GM19193 (cell line): ENCODE results near the gene MYO3B.

Source experiments
- POLR2A ChIP-seq: IDR thresholded peaks from 4 replicates; pipeline ENCODE4 v1.6.1; 2011; ENCODE audit not compliant: insufficient read depth, insufficient read length; ENCODE audit errors: extremely low read depth

MYO3B gene

DNA sequence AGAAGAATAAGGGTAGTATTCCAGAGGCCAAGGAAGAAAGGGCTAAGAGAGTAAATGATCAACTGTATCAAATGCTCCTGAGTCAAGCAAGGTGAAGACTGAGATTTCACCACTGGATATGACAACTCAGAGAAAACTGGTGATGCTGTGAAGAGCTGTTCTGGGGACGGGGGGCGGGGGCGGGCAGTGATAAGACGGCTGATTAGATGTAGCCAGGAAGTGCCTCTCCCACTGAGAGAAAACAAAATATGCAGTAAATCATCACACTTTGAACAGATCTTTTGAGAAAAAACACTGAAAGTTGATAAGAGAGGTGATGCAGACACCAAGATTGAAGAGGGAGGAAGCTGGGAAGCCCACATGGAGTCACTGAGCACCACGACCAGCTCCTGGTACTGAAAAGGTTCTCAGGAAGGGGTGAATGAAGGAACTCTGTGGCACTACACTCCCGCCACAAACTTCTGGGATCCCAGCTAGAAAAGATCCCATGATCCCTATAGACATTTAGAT, 75.8 kb downstream of the MYO3B start:
- TF ChIP-seq POLR2A, result no peak

DNA sequence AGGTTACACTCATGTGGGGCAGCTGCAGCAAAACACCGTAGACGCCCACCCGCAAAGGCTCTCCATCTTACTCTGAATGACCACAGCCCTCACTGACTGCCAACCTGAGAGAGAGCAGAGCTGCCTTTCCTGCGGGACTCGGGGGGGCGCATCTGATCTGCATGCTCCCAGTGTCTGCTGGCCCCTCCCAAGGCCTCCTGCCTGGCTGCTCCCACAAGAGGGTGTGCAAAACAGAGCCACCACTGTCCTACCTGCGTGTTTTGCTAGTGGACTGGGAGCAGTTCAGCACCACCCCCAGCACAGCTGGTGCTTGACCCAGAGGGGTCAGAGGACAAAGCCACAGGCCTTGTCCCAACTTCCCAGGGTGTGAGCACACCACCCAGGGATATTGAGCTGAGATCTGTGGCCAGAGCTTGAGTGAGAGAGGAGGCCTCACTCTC, 76.4 kb downstream of the MYO3B start:
- no peak for TF ChIP-seq POLR2A

DNA sequence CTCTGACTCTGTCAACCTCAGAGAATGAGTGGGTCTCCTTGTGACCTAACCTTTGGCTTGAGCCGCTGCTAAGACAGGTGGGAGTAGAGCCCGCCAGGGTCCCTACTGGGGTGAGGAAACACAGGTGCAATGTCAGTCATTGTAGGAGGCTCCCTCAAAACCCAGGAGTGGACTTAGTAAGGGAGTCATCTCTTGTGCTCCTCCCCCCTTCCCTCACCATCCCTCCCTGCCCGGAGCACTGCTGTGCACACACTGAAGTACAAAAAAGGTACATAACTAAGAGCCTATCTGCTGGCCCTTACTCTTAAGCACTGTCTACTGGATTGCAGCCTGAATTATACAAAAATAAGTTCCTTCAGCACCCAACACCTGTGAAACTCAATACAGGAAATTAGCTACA, 77.2 kb downstream of the MYO3B start:
- TF ChIP-seq POLR2A, result no peak

DNA sequence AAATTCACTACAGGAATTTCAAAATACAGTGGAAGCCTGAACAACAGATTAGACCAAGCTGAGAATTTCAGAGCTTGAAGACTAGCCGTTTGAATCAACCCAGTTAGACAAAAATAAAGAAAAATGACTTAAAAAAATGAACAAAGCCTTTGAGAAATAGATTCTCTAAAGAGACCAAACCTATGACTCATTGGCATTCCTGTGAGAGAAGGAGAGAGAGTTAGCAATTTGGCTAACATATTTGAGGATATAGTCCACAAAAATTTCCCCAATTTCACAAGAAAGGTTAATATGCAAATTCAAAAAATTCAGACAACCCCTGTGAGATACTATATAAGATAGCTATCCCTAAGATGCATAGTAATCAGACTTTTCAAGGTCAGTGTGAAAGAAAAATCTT, 78.0 kb downstream of the MYO3B start:
- TF ChIP-seq POLR2A, result no peak

DNA sequence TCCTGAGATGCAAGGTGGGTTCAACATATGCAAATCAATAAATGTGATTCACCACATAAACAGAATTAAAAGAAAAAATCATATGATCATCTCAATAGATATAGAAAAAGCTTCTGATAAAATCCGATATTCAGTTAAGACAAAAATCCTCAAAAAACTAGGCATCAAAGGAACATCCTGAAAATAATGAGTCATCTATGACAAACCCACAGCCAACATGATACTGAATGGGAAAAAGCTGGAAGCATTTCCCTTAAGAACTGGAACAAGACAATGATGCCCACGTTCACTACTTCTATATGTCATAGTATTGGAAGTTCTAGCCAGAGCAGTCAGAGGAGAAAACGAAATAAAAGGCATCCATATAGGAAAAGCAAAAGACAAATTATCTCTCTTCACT, 80.4 kb downstream of the MYO3B start:
- no peak for TF ChIP-seq POLR2A

DNA sequence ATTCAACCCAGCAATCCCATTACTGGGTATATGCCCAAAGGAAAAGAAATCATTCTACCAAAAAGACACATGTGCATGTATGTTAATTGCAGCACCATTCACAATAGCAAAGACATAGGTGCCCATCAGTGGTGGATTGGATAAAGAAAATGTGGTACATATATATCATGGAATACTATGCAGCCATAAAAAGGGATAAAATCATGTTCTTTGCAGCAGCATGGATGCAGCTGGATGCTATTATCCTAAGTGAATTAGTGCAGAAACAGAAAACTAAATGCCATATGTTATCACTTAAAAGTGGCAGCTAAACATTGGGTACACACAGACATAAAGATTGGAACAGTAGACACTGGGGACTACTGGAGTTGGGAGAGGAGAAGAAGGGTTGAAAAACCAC, 82.2 kb downstream of the MYO3B start:
- TF ChIP-seq POLR2A, result no peak

DNA sequence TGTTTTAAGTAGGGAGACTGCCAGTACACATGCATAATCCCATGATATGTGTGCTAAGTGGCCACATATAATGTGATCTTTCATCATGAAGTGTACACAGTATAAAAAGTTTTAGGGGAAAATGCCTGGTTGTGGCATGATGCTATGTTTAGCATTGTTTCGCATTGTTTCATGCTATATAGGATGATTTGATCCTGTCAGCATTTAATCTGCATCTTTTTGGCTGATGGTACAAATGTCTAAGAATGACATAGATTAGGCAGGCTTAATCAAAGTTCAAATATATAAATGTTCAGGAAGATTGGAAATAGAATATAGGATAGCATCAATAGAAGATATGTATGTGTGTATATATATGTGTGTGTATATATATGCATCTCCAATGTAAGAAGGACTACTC, 83.6 kb downstream of the MYO3B start:
- no peak for TF ChIP-seq POLR2A

DNA sequence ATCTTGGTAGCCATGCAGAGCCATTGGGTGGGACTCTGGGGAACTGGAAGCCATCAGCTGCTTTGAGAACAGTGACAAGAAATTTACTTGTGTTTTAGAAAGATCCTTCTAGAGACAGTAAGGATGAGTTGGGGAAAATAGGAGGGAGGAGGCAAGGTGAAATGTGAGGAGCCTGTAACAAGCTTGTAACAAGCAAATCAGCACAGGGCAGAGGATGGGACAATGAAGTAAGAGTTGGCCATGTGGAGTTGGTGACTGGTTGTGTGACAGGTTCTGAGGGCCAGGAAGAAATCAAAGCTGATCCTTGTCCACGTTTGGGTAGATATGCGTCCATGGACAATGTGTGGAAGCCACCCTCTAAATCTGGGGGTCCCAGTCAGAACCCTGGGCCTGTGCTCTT, 84.4 kb downstream of the MYO3B start:
- no peak for TF ChIP-seq POLR2A

DNA sequence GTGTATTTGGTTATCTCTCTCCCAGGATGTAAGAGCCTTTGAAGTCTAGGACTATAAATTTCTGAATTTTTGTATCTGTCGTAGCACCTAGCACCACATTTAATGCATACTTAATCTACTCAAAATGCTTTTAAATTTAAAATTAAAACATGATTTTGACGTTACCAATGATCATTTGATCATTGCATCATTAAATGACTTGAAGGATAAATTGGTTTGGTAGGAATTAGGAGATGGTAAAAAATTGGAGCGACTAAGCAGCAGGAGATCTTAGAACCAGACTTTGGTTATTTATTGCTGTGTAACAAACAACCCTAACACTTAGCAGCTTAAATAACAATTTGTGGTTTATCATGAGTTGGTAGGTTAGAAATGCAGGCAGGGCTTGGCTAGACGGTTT, 84.9 kb downstream of the MYO3B start:
- TF ChIP-seq POLR2A, result no peak

DNA sequence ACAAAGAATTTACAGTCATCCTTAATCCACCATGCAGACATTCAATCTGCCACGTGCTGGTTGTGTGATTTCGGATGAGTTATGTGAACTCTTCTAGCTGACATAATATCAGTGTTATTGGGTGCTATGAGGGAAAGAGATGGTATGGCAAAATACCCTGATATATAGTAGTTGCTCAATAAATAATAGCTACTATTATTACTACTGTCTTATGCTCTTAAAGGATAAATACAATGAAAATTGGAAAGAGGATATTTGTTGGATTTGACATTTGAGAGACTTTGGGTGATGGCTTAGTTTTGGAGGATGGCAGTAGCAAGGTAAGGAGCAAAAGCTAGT, 86.5 kb downstream of the MYO3B start:
- no peak for TF ChIP-seq POLR2A

DNA sequence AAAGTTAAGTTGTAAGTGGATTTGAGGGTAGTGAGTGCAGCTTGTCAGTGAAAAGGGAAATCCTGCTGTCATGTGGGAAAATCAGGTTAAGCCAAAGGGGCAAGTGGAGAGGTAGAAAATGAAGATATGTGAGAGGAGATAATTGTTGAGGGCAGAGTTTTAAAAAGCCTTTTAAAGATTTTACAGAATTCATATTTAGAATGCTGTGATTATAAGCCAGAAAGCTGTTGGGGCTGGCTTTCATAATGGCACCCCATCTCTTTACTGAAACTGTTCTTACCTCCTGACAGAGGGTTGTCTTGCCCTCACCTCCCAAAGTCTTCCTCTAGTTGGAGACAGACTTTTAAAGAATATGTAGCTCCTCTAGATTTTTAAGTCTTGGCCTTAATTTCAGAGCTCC, 86.9 kb downstream of the MYO3B start:
- no peak for TF ChIP-seq POLR2A

DNA sequence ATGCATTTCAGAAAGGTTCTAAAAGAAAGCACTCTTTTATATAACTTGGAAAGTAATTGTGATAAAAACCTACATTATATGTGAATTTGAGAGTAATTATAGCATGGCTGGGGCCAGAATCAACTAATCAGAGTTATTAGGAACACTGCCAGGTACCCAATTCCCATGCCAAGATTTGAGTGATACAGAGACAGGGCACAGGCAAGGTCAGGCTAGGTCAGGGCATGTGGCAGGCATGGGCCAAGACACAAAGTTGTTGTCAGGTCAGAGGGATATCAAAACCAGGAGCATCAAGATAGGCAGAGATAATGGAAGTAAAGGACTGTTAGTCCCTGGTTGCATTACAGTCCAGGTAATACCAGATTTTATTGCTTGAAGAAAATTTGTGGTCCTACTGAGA, 87.4 kb downstream of the MYO3B start:
- no peak for TF ChIP-seq POLR2A

DNA sequence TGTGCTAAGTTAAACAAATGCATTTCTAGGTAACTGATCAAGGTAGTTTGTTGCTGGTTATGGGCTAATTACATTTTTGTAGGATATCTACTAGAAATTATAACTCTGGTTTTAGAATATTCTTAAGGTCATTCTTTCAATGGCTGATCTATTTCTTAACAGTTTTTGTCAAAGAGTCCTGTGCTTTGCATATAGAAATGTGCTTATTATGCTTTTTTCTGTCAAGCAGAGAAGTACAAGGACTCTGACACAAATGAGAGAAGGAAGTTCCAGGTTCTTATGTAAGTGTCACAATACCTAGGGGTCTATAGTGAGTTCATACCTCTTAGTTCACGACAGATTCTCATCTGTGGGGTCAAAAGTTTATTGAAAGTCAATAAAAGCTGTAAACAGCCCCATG, 88.4 kb downstream of the MYO3B start:
- TF ChIP-seq POLR2A, result no peak

DNA sequence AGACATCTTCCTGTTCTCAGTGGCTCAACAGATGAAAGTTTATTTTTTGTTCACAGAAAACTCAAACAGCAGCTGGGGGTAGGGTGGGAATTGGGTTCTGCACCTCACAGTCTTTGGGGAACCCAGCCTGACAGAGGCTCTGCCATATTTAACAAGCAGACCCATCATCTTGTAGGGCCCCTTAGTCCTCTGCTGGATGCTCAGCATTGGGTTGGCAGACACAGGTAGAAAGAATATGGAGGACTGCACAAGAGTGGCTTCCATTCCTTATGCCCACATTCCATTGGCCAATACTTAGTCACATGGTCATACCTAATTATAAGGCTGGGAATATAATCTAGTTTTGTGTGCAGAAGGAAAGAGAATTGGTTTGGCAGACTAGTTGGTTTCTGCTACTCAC, 89.1 kb downstream of the MYO3B start:
- TF ChIP-seq POLR2A, result no peak

DNA sequence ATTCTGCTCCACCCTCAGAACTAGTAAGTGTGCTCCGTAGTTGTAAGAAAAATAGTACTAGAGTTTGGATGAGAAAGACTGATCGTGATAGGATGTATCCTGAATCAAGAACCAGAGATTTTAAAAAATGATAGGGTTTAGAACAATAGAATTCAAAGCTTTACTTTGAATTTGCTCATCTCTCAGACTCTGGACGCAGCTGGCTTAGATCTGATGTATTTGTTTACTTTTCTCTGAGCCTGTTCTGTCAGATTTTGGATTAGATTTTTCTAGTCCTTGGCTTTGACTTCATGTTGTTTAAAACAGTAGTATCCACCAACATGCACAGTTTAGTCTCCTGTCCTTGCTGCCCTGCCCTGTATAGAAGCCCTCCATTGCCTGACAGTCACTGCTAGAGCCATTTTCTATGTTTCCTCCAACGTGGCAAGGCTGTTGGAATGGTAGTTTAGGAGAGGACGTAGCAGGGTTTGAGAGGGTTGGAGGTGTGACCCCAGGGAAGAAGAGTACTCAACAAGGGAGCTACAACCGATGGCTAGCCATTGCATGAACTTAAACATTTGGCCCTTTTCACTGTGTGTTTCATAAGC, 92.4 kb downstream of the MYO3B start:
- TF ChIP-seq POLR2A, result no peak

DNA sequence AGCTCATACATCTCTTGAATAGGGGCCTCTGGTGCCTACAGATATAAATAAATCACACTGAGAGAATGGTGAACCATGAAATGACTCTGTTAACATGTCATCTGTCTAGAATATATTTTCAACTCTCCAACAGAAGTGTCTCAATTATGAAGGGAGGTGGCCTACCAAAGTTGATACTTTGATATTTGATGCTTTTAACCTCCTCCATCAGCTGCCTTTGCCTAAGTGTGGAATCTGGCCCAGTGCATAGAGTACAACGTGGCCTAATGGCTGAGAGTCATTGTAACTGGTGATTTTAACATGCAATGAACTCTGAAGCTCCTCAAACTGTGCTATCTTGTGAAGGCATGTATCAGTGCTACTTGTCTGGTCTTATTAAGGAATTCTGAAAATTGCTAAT, 93.4 kb downstream of the MYO3B start:
- TF ChIP-seq POLR2A, result no peak

DNA sequence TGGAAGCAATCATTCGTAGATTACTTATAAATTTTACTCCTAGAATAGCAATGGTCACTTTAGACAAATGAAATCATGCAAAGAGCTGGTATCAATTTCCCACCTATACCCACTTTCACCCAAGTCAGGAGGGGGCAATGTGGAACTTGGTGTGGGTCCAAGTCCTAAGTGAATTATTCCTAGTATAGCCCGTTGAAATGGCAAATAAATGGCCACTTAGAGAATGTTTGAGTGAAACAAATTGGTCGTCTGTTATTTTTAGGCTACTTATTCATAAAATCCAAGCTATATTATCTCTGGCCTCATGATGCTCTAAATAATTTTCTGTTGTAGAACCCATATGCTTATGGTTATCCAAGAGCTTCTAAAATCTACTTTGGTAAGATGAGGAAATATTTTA, 98.1 kb downstream of the MYO3B start:
- no peak for TF ChIP-seq POLR2A

DNA sequence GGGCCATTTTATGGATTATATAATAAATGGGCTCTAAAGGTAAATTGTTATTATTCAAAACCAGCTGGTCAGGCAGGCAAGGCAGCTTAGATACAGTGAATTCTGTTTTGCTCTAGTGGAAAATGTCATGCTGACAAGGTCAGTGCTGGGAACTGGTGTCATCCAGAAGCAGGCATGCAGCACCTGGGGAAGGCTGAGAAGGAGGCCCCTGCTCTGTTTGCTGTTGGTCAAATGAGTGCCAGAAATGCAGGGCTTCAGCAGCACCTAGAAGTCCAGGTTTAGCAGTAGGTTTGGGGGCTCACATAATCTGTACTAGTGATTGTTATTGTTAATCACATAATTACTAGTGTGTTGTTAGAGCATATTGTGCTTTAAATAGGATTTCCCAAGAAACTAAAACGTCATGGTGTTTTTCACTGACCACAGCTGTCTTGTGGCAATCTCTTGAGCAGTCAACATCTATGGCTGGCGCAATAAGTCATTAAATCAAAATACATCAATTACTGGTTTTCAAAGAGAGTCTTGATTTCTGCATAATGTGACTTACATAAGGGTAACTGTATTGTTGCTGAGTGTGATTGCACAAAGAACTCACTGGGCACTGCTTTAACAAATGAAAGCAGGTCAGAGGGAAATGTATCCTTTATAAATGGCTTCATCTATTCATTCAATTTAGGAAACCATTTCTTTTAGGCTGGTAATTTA, 99.1 kb downstream of the MYO3B start:
- TF ChIP-seq POLR2A, result no peak

DNA sequence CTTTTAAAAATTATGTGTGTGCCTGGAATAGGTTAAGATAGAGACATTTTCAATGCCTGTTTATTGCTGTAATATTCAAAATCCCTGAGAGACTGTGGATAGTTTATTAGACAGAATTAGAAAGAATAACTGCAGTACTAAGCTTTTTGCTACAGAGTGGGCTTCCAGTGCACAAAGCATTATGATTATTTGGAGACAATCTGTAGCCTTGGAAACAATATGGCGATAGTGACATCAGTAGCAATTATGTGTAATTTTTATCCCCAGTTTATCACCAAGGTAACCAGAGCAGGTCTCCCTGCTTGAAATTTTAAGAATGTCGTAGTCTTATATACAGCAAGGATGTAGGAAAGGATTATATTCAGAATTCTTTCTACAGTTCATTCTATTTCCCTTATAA, 100.0 kb downstream of the MYO3B start:
- TF ChIP-seq POLR2A, result no peak
